Measurements from ENCODE around the gene RWDD1.
"Not testable (repeated sequence)": the region's sequence is repeated elsewhere in the genome, so short reads cannot be mapped to it uniquely, and the experiment has no call there.

RWDD1 gene

DNA sequence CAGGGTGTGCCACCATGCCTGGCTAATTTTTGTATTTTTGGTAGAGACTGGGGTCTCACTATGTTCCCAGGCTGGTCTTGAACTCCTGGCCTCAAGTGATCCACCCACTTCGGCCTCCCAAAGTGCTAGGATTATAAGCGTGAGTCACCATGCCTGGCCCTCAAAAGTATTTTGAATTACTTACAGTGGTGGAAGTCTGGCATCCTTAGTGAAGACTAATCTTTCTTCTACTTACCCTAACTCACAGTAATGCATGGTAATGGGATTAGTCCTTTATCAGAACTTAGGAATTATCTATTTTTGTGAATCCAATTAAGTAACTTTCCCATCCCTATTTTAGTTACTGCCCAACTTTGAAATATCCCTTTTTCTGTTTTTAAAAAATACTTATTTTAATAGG is 3.9 kb downstream of the RWDD1 start:
- no peaks in the 10 kb centered on the region for H3K9me3 ChIP-seq (ENCODE audit: control insufficient read depth, insufficient read depth, low read depth, low read length)
- H3K9ac ChIP-seq (ENCODE audit: low read length): no peak overlapping the region
- H3K4me1 ChIP-seq (ENCODE audit: control insufficient read depth, insufficient read depth, low read length): 0 out of 2 replicates have a peak, but pooled peaks cover 3% of the 10 kb centered on the region
- H3K27ac ChIP-seq (ENCODE audit: low read depth, low read length): no peak overlapping the region
- H3K36me3 ChIP-seq (ENCODE audit: control insufficient read depth, insufficient read depth, low read length): peaks cover 8% of the 10 kb centered on the region
- H3K27me3 ChIP-seq (ENCODE audit: control insufficient read depth, insufficient read depth, low read length): no peaks in the 10 kb centered on the region
- no peak overlapping the region for H3K4me3 ChIP-seq (ENCODE audit: low read depth, low read length)

DNA sequence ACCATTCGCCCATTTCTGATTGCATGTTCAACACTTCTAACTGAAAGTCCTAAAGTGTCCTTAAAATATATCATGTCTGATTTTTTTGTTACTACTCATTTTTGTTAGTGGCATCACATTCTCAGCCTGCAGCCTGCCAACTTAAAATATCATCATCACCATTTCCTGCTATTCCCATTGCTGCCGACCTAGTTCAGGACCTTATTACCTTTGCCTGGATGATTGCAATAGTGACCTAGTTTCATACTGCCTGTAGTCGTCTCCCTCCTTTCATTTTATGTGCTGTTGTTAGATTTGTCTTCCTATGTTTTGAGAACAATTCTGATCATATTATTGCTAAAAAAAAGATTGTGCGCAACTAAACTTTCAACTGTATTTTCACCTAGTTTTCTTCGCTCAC is 6.2 kb downstream of the RWDD1 start:
- H3K27ac ChIP-seq (ENCODE audit: low read depth, low read length): no peak overlapping the region
- H3K9me3 ChIP-seq (ENCODE audit: control insufficient read depth, insufficient read depth, low read depth, low read length): no peaks in the 10 kb centered on the region
- 0 out of 2 replicates have a peak, but pooled peaks cover 3% of the 10 kb centered on the region for H3K4me1 ChIP-seq (ENCODE audit: control insufficient read depth, insufficient read depth, low read length)
- H3K36me3 ChIP-seq (ENCODE audit: control insufficient read depth, insufficient read depth, low read length): peaks cover 14% of the 10 kb centered on the region
- no peak overlapping the region for H3K9ac ChIP-seq (ENCODE audit: low read length)
- H3K27me3 ChIP-seq (ENCODE audit: control insufficient read depth, insufficient read depth, low read length): no peaks in the 10 kb centered on the region
- no peak overlapping the region for H3K4me3 ChIP-seq (ENCODE audit: low read depth, low read length)

- no peak overlapping the region for H3K27ac ChIP-seq (ENCODE audit: low read depth, low read length)
- no peak overlapping the region for H3K4me3 ChIP-seq (ENCODE audit: low read depth, low read length)
- no peaks in the 10 kb centered on the region for H3K9me3 ChIP-seq (ENCODE audit: control insufficient read depth, insufficient read depth, low read depth, low read length)
- no peaks in the 10 kb centered on the region for H3K27me3 ChIP-seq (ENCODE audit: control insufficient read depth, insufficient read depth, low read length)
- H3K9ac ChIP-seq (ENCODE audit: low read length): no peak overlapping the region
- no peaks in the 10 kb centered on the region for H3K4me1 ChIP-seq (ENCODE audit: control insufficient read depth, insufficient read depth, low read length)
- peaks cover 20% of the 10 kb centered on the region for H3K36me3 ChIP-seq (ENCODE audit: control insufficient read depth, insufficient read depth, low read length)
Observed at GRCh38 chr6:116578335-116578734, 7.0 kb downstream of the RWDD1 start.

GRCh38 chr6:116579143-116579542 is 7.8 kb downstream of the RWDD1 start:
- Histone ChIP-seq H3K9me3 (ENCODE audit: control insufficient read depth, insufficient read depth, low read depth, low read length) (no peaks in the 10 kb centered on the region), H3K27me3 (ENCODE audit: control insufficient read depth, insufficient read depth, low read length) (no peaks in the 10 kb centered on the region), H3K4me1 (ENCODE audit: control insufficient read depth, insufficient read depth, low read length) (no peaks in the 10 kb centered on the region), H3K4me3 (ENCODE audit: low read depth, low read length) (no peak overlapping the region), H3K9ac (ENCODE audit: low read length) (no peak overlapping the region), H3K27ac (ENCODE audit: low read depth, low read length) (no peak overlapping the region), H3K36me3 (ENCODE audit: control insufficient read depth, insufficient read depth, low read length) (peaks cover 23% of the 10 kb centered on the region)

DNA sequence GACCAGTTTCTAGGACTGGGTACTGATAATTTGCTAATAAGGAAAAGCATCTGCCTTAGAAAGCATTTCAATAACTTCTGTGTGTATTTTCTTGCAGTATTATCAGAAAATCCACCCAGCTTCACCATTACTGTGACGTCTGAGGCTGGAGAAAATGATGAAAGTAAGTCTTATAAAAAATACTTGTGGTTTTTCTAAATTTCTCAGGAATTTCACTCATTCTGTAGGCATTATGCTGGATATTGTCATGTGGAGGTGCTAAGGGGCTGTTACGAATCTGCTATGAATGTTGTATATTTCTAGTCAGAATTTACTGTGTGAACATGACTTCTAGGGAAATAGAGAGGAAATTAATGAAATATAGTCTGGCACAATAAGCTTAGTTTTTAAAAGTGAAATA is 8.9 kb downstream of the RWDD1 start:
- Histone ChIP-seq H3K9ac (ENCODE audit: low read length) (no peak overlapping the region), H3K4me1 (ENCODE audit: control insufficient read depth, insufficient read depth, low read length) (no peaks in the 10 kb centered on the region), H3K9me3 (ENCODE audit: control insufficient read depth, insufficient read depth, low read depth, low read length) (no peaks in the 10 kb centered on the region), H3K36me3 (ENCODE audit: control insufficient read depth, insufficient read depth, low read length) (peaks cover 34% of the 10 kb centered on the region), H3K27ac (ENCODE audit: low read depth, low read length) (no peak overlapping the region), H3K27me3 (ENCODE audit: control insufficient read depth, insufficient read depth, low read length) (no peaks in the 10 kb centered on the region), H3K4me3 (ENCODE audit: low read depth, low read length) (no peak overlapping the region)

- H3K27me3 ChIP-seq (ENCODE audit: control insufficient read depth, insufficient read depth, low read length): no peaks in the 10 kb centered on the region
- no peaks in the 10 kb centered on the region for H3K4me1 ChIP-seq (ENCODE audit: control insufficient read depth, insufficient read depth, low read length)
- no peak overlapping the region for H3K9ac ChIP-seq (ENCODE audit: low read length)
- H3K36me3 ChIP-seq (ENCODE audit: control insufficient read depth, insufficient read depth, low read length): peaks cover 58% of the 10 kb centered on the region
- H3K27ac ChIP-seq (ENCODE audit: low read depth, low read length): no peak overlapping the region
- H3K4me3 ChIP-seq (ENCODE audit: low read depth, low read length): no peak overlapping the region
- no peaks in the 10 kb centered on the region for H3K9me3 ChIP-seq (ENCODE audit: control insufficient read depth, insufficient read depth, low read depth, low read length)
Observed at GRCh38 chr6:116586276-116586675, 15.0 kb downstream of the RWDD1 start.

GRCh38 chr6:116586738-116587137 is 15.4 kb downstream of the RWDD1 start:
- no peak overlapping the region for H3K4me3 ChIP-seq (ENCODE audit: low read depth, low read length)
- no peaks in the 10 kb centered on the region for H3K4me1 ChIP-seq (ENCODE audit: control insufficient read depth, insufficient read depth, low read length)
- H3K9me3 ChIP-seq (ENCODE audit: control insufficient read depth, insufficient read depth, low read depth, low read length): no peaks in the 10 kb centered on the region
- no peak overlapping the region for H3K9ac ChIP-seq (ENCODE audit: low read length)
- H3K27ac ChIP-seq (ENCODE audit: low read depth, low read length): no peak overlapping the region
- H3K27me3 ChIP-seq (ENCODE audit: control insufficient read depth, insufficient read depth, low read length): no peaks in the 10 kb centered on the region
- H3K36me3 ChIP-seq (ENCODE audit: control insufficient read depth, insufficient read depth, low read length): peaks cover 58% of the 10 kb centered on the region

DNA sequence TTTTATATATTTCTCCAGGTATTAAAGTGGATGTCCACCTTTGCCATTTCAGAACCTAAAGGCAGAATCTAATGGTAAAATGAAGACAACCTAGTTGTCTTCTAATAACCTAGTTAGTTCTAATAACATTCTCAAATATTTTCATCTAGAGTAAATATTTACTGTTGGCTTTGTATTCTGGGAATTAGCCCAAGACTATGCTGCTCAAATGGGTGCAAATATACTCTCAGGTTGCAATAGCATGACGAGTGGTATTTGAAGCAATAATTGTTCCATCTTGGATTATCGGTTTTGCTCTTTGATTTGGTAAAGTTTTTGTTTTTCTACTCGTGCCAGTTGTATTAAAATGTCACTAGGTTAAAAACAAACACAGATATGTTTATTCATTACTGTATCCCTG is 23.9 kb downstream of the RWDD1 start:
- no peak overlapping the region for H3K4me3 ChIP-seq (ENCODE audit: low read depth, low read length)
- H3K9ac ChIP-seq (ENCODE audit: low read length): no peak overlapping the region

GRCh38 chr6:116596815-116597214 is 25.5 kb downstream of the RWDD1 start:
- H3K27ac ChIP-seq (ENCODE audit: low read depth, low read length): no peak overlapping the region
- H3K9ac ChIP-seq (ENCODE audit: low read length): no peak overlapping the region
- peaks cover 24% of the 10 kb centered on the region for H3K36me3 ChIP-seq (ENCODE audit: control insufficient read depth, insufficient read depth, low read length)
- H3K9me3 ChIP-seq (ENCODE audit: control insufficient read depth, insufficient read depth, low read depth, low read length): no peaks in the 10 kb centered on the region
- H3K27me3 ChIP-seq (ENCODE audit: control insufficient read depth, insufficient read depth, low read length): no peaks in the 10 kb centered on the region
- H3K4me1 ChIP-seq (ENCODE audit: control insufficient read depth, insufficient read depth, low read length): no peaks in the 10 kb centered on the region
- H3K4me3 ChIP-seq (ENCODE audit: low read depth, low read length): no peak overlapping the region

More for the DNA sequence above, 23.9 kb downstream of the RWDD1 start:
- no peak overlapping the region for H3K27ac ChIP-seq (ENCODE audit: low read depth, low read length)
- no peaks in the 10 kb centered on the region for H3K9me3 ChIP-seq (ENCODE audit: control insufficient read depth, insufficient read depth, low read depth, low read length)
- no peaks in the 10 kb centered on the region for H3K27me3 ChIP-seq (ENCODE audit: control insufficient read depth, insufficient read depth, low read length)
- no peaks in the 10 kb centered on the region for H3K4me1 ChIP-seq (ENCODE audit: control insufficient read depth, insufficient read depth, low read length)
- H3K36me3 ChIP-seq (ENCODE audit: control insufficient read depth, insufficient read depth, low read length): peaks cover 39% of the 10 kb centered on the region

DNA sequence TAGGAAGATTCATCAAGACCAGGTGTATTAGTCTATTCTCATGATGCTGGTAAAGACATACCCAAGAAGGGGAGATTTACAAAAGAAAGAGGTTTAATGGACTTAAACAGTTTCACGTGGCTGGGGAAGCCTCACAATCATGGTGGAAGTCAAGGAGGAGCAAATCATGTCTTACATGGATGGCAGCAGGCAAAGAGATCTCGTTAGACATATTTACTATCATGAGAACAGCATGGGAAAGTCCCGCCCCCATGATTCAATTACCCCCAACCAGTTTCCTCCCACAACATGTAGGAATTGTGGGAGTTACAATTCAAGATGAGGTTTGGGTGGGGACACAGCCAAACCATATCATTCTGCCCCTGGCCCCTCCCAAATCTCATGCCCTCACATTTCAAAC is 32.6 kb downstream of the RWDD1 start:
- not testable (repeated sequence) for H3K27me3 ChIP-seq (ENCODE audit: control insufficient read depth, insufficient read depth, low read length); H3K9me3 ChIP-seq (ENCODE audit: control insufficient read depth, insufficient read depth, low read depth, low read length)

GRCh38 chr6:116604868-116605267 is 33.6 kb downstream of the RWDD1 start:
- not testable (repeated sequence) for H3K27ac ChIP-seq (ENCODE audit: low read depth, low read length); H3K36me3 ChIP-seq (ENCODE audit: control insufficient read depth, insufficient read depth, low read length); H3K4me1 ChIP-seq (ENCODE audit: control insufficient read depth, insufficient read depth, low read length); H3K9me3 ChIP-seq (ENCODE audit: control insufficient read depth, insufficient read depth, low read depth, low read length); H3K9ac ChIP-seq (ENCODE audit: low read length); H3K27me3 ChIP-seq (ENCODE audit: control insufficient read depth, insufficient read depth, low read length); H3K4me3 ChIP-seq (ENCODE audit: low read depth, low read length)

More for the DNA sequence above, 32.6 kb downstream of the RWDD1 start:
- not testable (repeated sequence) for H3K9ac ChIP-seq (ENCODE audit: low read length); H3K4me1 ChIP-seq (ENCODE audit: control insufficient read depth, insufficient read depth, low read length); H3K4me3 ChIP-seq (ENCODE audit: low read depth, low read length); H3K27ac ChIP-seq (ENCODE audit: low read depth, low read length); H3K36me3 ChIP-seq (ENCODE audit: control insufficient read depth, insufficient read depth, low read length)

- H3K36me3 ChIP-seq (ENCODE audit: control insufficient read depth, insufficient read depth, low read length): no peaks in the 10 kb centered on the region; the same call in 1 of the 2 replicates
- no peak overlapping the region for H3K9ac ChIP-seq (ENCODE audit: low read length)
- H3K4me3 ChIP-seq (ENCODE audit: low read depth, low read length): no peak overlapping the region
- H3K9me3 ChIP-seq (ENCODE audit: control insufficient read depth, insufficient read depth, low read depth, low read length): peaks cover 2% of the 10 kb centered on the region; the same call in 1 of the 2 replicates
- H3K27ac ChIP-seq (ENCODE audit: low read depth, low read length): no peak overlapping the region
- no peaks in the 10 kb centered on the region for H3K27me3 ChIP-seq (ENCODE audit: control insufficient read depth, insufficient read depth, low read length)
- peaks cover 1% of the 10 kb centered on the region for H3K4me1 ChIP-seq (ENCODE audit: control insufficient read depth, insufficient read depth, low read length)
Observed at GRCh38 chr6:116605935-116606334, 34.6 kb downstream of the RWDD1 start.
